Measurements from ENCODE around the gene CTSE.

CTSE gene

DNA sequence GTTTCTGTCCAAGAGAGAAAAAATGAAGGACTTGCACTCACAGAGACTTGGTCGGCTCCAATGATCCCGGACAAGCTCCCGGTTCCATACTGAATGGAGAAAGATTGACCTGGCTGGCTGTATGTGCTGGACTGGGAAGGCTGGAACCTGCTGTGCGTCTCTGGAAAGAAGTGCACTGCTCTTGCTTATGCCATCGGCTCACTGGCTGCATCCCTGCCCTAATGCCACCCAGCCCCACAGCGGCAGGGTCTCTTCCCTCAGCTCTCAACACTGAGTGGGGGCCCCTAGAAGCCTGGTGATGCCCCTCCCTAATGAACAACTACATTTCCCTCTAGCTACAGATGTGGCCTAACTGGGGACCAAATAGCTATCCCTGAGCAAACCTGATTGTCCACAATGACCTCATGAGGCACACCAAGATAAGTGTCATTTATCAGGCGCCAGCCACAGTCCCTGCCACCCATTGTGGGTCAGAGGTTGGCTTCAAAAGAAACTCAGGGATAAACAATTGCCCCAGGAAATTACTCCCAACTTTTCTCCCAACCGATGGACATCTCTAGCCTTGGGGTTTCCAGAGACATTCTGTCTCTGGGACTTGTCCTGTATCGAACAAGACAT, 2.6 kb downstream of the CTSE start:
- Mint-ChIP-seq H3K9me3 (peaks cover 10% of the 10 kb centered on the region), H3K27me3 (ENCODE audit: low read depth, poor library complexity) (peaks cover 16% of the 10 kb centered on the region), H3K27ac (no peak overlapping the region), H3K36me3 (ENCODE audit: low read depth) (no peaks in the 10 kb centered on the region), H3K4me3 (no peak overlapping the region), H3K4me1 (peaks cover 14% of the 10 kb centered on the region)
- DNase-seq = no peak
- TF ChIP-seq, protein P1, sequence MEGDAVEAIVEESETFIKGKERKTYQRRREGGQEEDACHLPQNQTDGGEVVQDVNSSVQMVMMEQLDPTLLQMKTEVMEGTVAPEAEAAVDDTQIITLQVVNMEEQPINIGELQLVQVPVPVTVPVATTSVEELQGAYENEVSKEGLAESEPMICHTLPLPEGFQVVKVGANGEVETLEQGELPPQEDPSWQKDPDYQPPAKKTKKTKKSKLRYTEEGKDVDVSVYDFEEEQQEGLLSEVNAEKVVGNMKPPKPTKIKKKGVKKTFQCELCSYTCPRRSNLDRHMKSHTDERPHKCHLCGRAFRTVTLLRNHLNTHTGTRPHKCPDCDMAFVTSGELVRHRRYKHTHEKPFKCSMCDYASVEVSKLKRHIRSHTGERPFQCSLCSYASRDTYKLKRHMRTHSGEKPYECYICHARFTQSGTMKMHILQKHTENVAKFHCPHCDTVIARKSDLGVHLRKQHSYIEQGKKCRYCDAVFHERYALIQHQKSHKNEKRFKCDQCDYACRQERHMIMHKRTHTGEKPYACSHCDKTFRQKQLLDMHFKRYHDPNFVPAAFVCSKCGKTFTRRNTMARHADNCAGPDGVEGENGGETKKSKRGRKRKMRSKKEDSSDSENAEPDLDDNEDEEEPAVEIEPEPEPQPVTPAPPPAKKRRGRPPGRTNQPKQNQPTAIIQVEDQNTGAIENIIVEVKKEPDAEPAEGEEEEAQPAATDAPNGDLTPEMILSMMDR (IDR thresholded peaks at IDR 0.05) = no peak

DNA sequence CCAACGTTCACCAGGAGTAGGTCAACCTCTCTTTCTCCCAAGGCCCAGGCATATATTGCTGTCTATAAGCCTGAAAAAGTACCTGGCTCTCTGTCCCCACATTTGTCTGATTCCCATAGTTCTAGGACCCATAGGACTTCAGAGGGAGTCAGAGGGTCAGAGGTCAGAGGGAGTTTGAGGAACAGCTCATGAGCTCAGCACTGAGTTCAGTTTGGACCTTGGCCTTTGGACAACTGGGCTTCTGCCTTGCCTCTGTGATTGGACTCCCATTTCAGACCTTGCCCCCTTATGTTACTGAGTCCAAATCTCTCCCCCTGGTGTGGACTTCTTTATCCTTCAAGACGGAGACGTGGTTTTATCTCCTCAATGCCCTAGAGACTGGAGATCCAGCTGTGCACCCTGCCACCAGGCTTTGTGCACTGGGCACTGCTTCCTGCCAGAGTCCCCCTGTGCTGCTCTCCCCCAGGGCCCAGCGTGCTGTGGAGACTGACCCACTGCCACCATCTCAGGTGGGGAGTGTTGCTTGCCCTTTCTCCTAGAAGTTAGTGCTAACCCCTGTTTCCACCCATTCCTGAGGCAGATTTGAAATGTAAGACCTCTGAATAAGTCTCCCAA, 3.2 kb downstream of the CTSE start:
- H3K36me3 Mint-ChIP-seq (ENCODE audit: low read depth) = no peaks in the 10 kb centered on the region
- no peak for DNase-seq
- no peak overlapping the region for H3K27ac Mint-ChIP-seq
- H3K9me3 Mint-ChIP-seq = peaks cover 5% of the 10 kb centered on the region
- TF ChIP-seq, protein P1 (IDR thresholded peaks at IDR 0.05) = no peak
- no peak overlapping the region for H3K4me3 Mint-ChIP-seq
- H3K27me3 Mint-ChIP-seq (ENCODE audit: low read depth, poor library complexity) = peaks cover 18% of the 10 kb centered on the region
- H3K4me1 Mint-ChIP-seq = peaks cover 14% of the 10 kb centered on the region

DNA sequence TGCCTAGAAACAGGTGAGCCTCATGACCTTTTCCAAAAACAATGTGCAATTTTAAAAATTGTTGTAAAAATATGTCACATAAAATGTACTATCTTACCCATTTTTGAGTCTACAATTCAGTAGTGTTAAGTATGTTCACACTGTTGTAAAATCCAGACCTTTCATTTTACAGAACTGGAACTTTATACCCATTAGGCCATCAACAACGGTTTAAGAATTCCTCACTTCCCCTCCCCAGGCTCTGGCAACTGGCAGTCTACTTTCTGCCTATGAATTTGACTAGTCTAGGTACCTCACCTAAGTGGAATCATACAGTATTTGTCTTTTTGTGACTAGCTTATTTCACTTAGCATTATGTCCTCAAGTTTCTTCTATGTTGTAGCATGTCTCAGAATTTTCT, 8.6 kb downstream of the CTSE start:
- TF ChIP-seq, protein P1 (IDR thresholded peaks at IDR 0.05) = no peak
- Mint-ChIP-seq H3K4me3 (no peak overlapping the region), H3K4me1 (peaks cover 10% of the 10 kb centered on the region), H3K9me3 (peaks cover 5% of the 10 kb centered on the region), H3K27ac (no peak overlapping the region), H3K36me3 (ENCODE audit: low read depth) (no peaks in the 10 kb centered on the region), H3K27me3 (ENCODE audit: low read depth, poor library complexity) (peaks cover 11% of the 10 kb centered on the region)
- DNase-seq = no peak

DNA sequence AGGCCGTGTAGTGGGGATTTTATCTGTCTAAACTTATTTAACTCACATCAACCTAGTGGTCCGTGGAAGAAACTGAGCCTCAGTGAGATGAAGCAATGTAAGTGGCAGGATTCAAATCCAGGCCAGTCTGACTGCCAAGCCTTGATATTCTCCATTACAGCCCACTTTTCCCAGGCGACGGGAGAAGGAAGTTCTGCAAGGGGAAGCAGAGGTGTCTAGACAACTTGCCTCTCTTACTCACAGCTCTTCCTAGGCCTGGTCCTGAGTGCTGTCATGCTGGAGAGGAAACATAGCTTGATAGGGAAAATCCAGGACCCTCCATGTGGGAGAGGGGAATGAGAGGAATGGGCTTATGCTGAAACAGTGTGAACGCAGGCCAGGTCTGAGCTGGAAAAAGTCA, 9.1 kb downstream of the CTSE start:
- no peak for DNase-seq
- Mint-ChIP-seq H3K27me3 (ENCODE audit: low read depth, poor library complexity) (peaks cover 11% of the 10 kb centered on the region), H3K9me3 (peaks cover 5% of the 10 kb centered on the region), H3K4me1 (peaks cover 15% of the 10 kb centered on the region), H3K27ac (no peak overlapping the region), H3K36me3 (ENCODE audit: low read depth) (no peaks in the 10 kb centered on the region), H3K4me3 (no peak overlapping the region)
- TF ChIP-seq, protein P1 (IDR thresholded peaks at IDR 0.05) = no peak

DNA sequence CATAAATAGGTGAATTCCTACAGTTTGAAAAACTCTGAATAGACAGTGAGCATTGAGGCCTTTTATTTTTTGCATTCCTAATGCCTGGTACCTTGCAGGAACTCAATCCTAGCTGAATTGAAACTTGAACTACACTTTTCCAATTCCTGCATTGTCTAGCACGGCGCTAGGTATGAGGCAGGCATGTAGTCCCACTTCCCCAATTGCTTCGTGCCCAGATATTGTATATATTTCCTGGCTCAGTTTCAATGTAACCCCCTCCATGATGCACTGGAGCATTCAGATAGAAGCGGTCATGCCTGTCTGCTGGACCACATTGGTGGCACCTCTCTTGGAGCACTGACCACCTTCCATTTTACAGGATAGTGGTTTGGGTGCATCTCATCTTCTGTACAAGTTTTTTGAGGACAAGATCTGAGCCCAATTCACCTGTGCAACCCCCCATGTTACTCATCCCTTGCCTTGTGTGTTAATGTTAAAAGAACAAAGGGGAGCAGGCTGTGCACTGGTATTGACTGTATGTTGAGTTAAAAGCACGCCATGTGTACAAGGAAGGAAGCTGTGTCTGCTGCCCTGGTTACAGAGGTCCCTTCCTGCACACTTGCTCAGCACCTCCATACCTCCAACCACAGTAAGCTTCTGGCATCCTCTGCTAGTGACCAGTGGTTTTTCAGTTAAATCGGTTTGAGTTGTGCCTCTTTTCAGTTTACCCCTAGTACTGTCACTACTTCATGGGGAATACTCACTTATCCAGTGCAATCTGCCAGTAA, 10.5 kb downstream of the CTSE start:
- Mint-ChIP-seq H3K36me3 (ENCODE audit: low read depth) (no peaks in the 10 kb centered on the region), H3K4me1 (peaks cover 20% of the 10 kb centered on the region), H3K27ac (no peak overlapping the region), H3K27me3 (ENCODE audit: low read depth, poor library complexity) (peaks cover 11% of the 10 kb centered on the region), H3K4me3 (no peak overlapping the region), H3K9me3 (peaks cover 5% of the 10 kb centered on the region)
- no peak for DNase-seq
- TF ChIP-seq, protein P1 (IDR thresholded peaks at IDR 0.05) = no peak

Measured in nephron progenitor cell (in vitro differentiated cells).